Loucy (cell line): ENCODE data around the gene IER3.
"Not testable (repeated sequence)": the region's sequence is repeated elsewhere in the genome, so short reads cannot be mapped to it uniquely, and the experiment has no call there.

Source experiments
- H2AFZ ChIP-seq: fragments of 200-600 bp; sonication (generic); 2 replicates; pipeline ENCODE4 v1.6.0; 2016; ENCODE audit warnings: antibody characterized with exemption, mild to moderate bottlenecking, low read length, moderate library complexity
- H3F3A ChIP-seq: fragments of 200-600 bp; 2 replicates; pipeline ENCODE4 v1.6.0; 2016; ENCODE audit warnings: antibody characterized with exemption, low read depth, mild to moderate bottlenecking
- H3K27me3 ChIP-seq: fragments of 200-600 bp; sonication (generic); 2 replicates; pipeline ENCODE4 v1.6.1; 2014; ENCODE audit warnings: low read length, mild to moderate bottlenecking; ENCODE audit not compliant: insufficient read depth, poor library complexity, severe bottlenecking
- H3K36me3 ChIP-seq: fragments of 200-600 bp; sonication (generic); 2 replicates; pipeline ENCODE4 v1.6.1; 2016; ENCODE audit warnings: low read length; ENCODE audit not compliant: insufficient read depth
- H3K4me1 ChIP-seq: fragments of 200-600 bp; sonication (generic); 2 replicates; pipeline ENCODE4 v1.5.1; 2014; ENCODE audit warnings: low read length, mild to moderate bottlenecking; ENCODE audit not compliant: insufficient read depth, poor library complexity, severe bottlenecking
- H3K4me2 ChIP-seq: fragments of 200-600 bp; sonication (generic); 2 replicates; pipeline ENCODE4 v1.6.0; 2014; ENCODE audit warnings: antibody characterized with exemption, low read length, low read depth, mild to moderate bottlenecking; ENCODE audit not compliant: poor library complexity, severe bottlenecking
- H3K4me3 ChIP-seq: fragments of 200-600 bp; sonication (generic); 2 replicates; pipeline ENCODE4 v1.5.1; 2014; ENCODE audit warnings: low read length, mild to moderate bottlenecking, mixed read lengths; ENCODE audit not compliant: poor library complexity, severe bottlenecking
- H3K79me2 ChIP-seq: fragments of 200-600 bp; sonication (generic); 2 replicates; pipeline ENCODE4 v1.6.1; 2014; ENCODE audit warnings: low read length; ENCODE audit not compliant: insufficient read depth
- H3K9ac ChIP-seq: fragments of 200-600 bp; sonication (generic); 2 replicates; pipeline ENCODE4 v1.6.0; 2014; ENCODE audit warnings: mild to moderate bottlenecking, low read depth, low read length, moderate library complexity; ENCODE audit not compliant: poor library complexity, severe bottlenecking
- H3K9me2 ChIP-seq: fragments of 200-600 bp; sonication (generic); replicated peaks from 2 replicates; pipeline ENCODE4 v1.6.1; 2016; ENCODE audit warnings: low read depth, low read length, mixed read lengths
- H3K9me3 ChIP-seq: fragments of 200-600 bp; sonication (generic); 2 replicates; pipeline ENCODE4 v1.6.1; 2014; ENCODE audit warnings: mild to moderate bottlenecking, antibody characterized with exemption, low read length, low read depth; ENCODE audit not compliant: insufficient read depth
- H4K20me1 ChIP-seq: fragments of 200-600 bp; sonication (generic); 2 replicates; pipeline ENCODE4 v1.6.0; 2014; ENCODE audit warnings: antibody characterized with exemption, low read length, mild to moderate bottlenecking; ENCODE audit not compliant: insufficient read depth, poor library complexity, severe bottlenecking
- EZH2phosphoT487 ChIP-seq: fragments of 200-600 bp; IDR thresholded peaks from 2 replicates; pipeline ENCODE4 v1.6.1; 2018; ENCODE audit warnings: antibody characterized with exemption, mild to moderate bottlenecking, moderate library complexity, borderline replicate concordance
- TF ChIP-seq, protein P1 (sequence below): fragments of 200-600 bp; sonication (generic); conservative IDR thresholded peaks from 2 replicates; pipeline ENCODE4 v1.5.1; 2014; ENCODE audit warnings: mild to moderate bottlenecking, antibody characterized with exemption, low read length

IER3 gene

GRCh38 chr6:30767158-30767943, 23.0 kb upstream of the IER3 start:
- no peaks in the 10 kb centered on the region for H3K79me2 ChIP-seq
- no peak overlapping the region for H2AFZ ChIP-seq
- no peaks in the 10 kb centered on the region for H3K9me3 ChIP-seq
- H4K20me1 ChIP-seq, result no peaks in the 10 kb centered on the region
- H3K4me2 ChIP-seq, result no peak overlapping the region
- H3K9ac ChIP-seq, result no peak overlapping the region
- H3K36me3 ChIP-seq, result no peaks in the 10 kb centered on the region
- no peak for TF ChIP-seq EZH2phosphoT487
- H3K27me3 ChIP-seq, result no peaks in the 10 kb centered on the region
- no peaks in the 10 kb centered on the region for H3K9me2 ChIP-seq
- H3K4me1 ChIP-seq, result peaks cover 31% of the 10 kb centered on the region
- no peak overlapping the region for H3K4me3 ChIP-seq
- H3F3A ChIP-seq, result no peaks in the 10 kb centered on the region

- Histone ChIP-seq H3F3A (no peaks in the 10 kb centered on the region), H4K20me1 (no peaks in the 10 kb centered on the region), H3K9ac (no peak overlapping the region), H3K4me1 (peaks cover 31% of the 10 kb centered on the region), H3K4me3 (no peak overlapping the region), H3K9me2 (no peaks in the 10 kb centered on the region), H3K27me3 (no peaks in the 10 kb centered on the region), H2AFZ (no peak overlapping the region), H3K9me3 (no peaks in the 10 kb centered on the region), H3K79me2 (no peaks in the 10 kb centered on the region), H3K36me3 (no peaks in the 10 kb centered on the region), H3K4me2 (no peak overlapping the region)
- TF ChIP-seq, protein P1, sequence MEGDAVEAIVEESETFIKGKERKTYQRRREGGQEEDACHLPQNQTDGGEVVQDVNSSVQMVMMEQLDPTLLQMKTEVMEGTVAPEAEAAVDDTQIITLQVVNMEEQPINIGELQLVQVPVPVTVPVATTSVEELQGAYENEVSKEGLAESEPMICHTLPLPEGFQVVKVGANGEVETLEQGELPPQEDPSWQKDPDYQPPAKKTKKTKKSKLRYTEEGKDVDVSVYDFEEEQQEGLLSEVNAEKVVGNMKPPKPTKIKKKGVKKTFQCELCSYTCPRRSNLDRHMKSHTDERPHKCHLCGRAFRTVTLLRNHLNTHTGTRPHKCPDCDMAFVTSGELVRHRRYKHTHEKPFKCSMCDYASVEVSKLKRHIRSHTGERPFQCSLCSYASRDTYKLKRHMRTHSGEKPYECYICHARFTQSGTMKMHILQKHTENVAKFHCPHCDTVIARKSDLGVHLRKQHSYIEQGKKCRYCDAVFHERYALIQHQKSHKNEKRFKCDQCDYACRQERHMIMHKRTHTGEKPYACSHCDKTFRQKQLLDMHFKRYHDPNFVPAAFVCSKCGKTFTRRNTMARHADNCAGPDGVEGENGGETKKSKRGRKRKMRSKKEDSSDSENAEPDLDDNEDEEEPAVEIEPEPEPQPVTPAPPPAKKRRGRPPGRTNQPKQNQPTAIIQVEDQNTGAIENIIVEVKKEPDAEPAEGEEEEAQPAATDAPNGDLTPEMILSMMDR, result no peak
- TF ChIP-seq EZH2phosphoT487, result no peak
Observed at GRCh38 chr6:30766461-30767157, 22.3 kb upstream of the IER3 start.

- H3K79me2 ChIP-seq, H3K27me3 ChIP-seq, H4K20me1 ChIP-seq, H3K9ac ChIP-seq, H2AFZ ChIP-seq, H3K4me3 ChIP-seq, H3K9me3 ChIP-seq, H3K4me2 ChIP-seq, H3K9me2 ChIP-seq, H3K36me3 ChIP-seq, H3F3A ChIP-seq: not testable (repeated sequence)
- peaks cover 31% of the 10 kb centered on the region for H3K4me1 ChIP-seq
Observed at GRCh38 chr6:30765495-30765894, 21.1 kb upstream of the IER3 start.

GRCh38 chr6:30764490-30765043, 20.2 kb upstream of the IER3 start:
- not testable (repeated sequence) for H3K27me3 ChIP-seq, H3K36me3 ChIP-seq, H3K9ac ChIP-seq, H3K9me2 ChIP-seq, H3K4me2 ChIP-seq, H3F3A ChIP-seq, H4K20me1 ChIP-seq, H3K4me3 ChIP-seq, H3K9me3 ChIP-seq, H3K79me2 ChIP-seq
- Histone ChIP-seq H3K4me1 (peaks cover 25% of the 10 kb centered on the region), H2AFZ (peak overlapping the region; percentile 76; the same call in 1 of the 2 replicates)
